ENCODE measurements around the gene ASMTL.

DNA sequence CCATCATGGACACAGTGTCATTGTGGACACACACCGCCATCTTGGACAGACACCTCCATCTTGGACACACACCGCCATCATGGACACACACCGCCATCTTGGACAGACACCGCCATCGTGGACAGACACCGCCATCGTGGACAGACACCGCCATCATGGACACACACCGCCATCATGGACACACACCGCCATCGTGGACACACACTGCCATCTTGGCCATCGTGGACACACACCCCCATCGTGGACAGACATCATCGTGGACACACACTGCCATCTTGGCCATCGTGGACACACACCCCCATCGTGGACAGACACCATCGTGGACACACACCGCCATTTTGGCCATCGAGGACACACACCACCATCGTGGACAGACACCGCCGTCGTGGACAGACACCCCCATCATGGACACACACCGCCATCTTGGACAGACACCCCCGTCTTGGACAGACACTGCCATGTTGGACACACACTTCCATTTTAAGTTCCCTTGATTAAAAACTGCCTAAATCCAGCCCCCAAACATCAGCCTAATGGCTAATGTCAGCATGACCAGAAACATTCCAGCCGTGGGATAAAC is 9.1 kb downstream of the ASMTL start:
- TF ChIP-seq, protein P1, sequence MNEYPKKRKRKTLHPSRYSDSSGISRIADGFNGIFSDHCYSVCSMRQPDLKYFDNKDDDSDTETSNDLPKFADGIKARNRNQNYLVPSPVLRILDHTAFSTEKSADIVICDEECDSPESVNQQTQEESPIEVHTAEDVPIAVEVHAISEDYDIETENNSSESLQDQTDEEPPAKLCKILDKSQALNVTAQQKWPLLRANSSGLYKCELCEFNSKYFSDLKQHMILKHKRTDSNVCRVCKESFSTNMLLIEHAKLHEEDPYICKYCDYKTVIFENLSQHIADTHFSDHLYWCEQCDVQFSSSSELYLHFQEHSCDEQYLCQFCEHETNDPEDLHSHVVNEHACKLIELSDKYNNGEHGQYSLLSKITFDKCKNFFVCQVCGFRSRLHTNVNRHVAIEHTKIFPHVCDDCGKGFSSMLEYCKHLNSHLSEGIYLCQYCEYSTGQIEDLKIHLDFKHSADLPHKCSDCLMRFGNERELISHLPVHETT (CRISPR knock-in tag; conservative IDR thresholded peaks at IDR 0.05) = no peak
- TF ChIP-seq CBX2 (IDR thresholded peaks at IDR 0.05; ENCODE audit: low read depth, low read length) (no peak), CBX2 (CRISPR knock-in tag; IDR thresholded peaks at IDR 0.05; ENCODE audit: low read depth) (no peak), JUN (CRISPR knock-in tag; IDR thresholded peaks at IDR 0.05) (no peak), RFX5 (IDR thresholded peaks at IDR 0.05; ENCODE audit: low read depth, low read length) (no peak), ZNF382 (CRISPR knock-in tag; IDR thresholded peaks at IDR 0.05; ENCODE audit: borderline replicate concordance) (no peak), ZSCAN12 (CRISPR knock-in tag; IDR thresholded peaks at IDR 0.05) (no peak), EP300 (IDR thresholded peaks at IDR 0.05; ENCODE audit: low read depth in 2 of 2, low read length in 2 of 2) (no peak), EP300 (CRISPR knock-in tag; IDR thresholded peaks at IDR 0.05; ENCODE audit: borderline replicate concordance) (no peak)
- TF ChIP-seq, protein P2, sequence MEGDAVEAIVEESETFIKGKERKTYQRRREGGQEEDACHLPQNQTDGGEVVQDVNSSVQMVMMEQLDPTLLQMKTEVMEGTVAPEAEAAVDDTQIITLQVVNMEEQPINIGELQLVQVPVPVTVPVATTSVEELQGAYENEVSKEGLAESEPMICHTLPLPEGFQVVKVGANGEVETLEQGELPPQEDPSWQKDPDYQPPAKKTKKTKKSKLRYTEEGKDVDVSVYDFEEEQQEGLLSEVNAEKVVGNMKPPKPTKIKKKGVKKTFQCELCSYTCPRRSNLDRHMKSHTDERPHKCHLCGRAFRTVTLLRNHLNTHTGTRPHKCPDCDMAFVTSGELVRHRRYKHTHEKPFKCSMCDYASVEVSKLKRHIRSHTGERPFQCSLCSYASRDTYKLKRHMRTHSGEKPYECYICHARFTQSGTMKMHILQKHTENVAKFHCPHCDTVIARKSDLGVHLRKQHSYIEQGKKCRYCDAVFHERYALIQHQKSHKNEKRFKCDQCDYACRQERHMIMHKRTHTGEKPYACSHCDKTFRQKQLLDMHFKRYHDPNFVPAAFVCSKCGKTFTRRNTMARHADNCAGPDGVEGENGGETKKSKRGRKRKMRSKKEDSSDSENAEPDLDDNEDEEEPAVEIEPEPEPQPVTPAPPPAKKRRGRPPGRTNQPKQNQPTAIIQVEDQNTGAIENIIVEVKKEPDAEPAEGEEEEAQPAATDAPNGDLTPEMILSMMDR (CRISPR knock-in tag; IDR thresholded peaks at IDR 0.05) = no peak
- TF ChIP-seq, protein P3, sequence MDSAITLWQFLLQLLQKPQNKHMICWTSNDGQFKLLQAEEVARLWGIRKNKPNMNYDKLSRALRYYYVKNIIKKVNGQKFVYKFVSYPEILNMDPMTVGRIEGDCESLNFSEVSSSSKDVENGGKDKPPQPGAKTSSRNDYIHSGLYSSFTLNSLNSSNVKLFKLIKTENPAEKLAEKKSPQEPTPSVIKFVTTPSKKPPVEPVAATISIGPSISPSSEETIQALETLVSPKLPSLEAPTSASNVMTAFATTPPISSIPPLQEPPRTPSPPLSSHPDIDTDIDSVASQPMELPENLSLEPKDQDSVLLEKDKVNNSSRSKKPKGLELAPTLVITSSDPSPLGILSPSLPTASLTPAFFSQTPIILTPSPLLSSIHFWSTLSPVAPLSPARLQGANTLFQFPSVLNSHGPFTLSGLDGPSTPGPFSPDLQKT (CRISPR knock-in tag; IDR thresholded peaks at IDR 0.05; ENCODE audit: borderline replicate concordance) = no peak
